Measurements from ENCODE around the gene DCLK1.

The DCLK1 gene

DNA sequence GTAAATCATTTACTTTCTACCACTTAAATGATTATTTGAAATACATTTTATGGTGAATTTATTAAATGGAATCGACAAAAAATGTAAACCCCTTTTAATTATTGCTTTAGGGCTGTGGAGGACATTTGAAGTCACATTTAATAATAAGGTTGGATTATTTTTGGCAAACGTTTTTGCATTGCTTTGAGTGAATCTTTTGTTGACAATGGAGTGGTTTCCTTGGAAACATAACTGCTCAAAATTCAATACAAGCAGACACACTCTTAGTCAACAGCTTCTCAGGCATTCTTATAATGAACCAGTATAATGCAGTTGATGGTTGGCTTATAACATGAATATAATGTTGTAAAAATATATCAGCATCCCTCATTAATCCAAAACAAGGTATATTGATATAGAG, 104.7 kb downstream of the DCLK1 start:
- TF ChIP-seq TAF1 (IDR thresholded peaks at IDR 0.05; ENCODE audit: borderline replicate concordance, insufficient read depth, low read length) (no peak), POLR2AphosphoS5 (IDR thresholded peaks at IDR 0.05; ENCODE audit: low read depth, low read length) (no peak), SIN3A (IDR thresholded peaks at IDR 0.05; ENCODE audit: borderline replicate concordance, insufficient read depth, low read length) (no peak), FOXP2 (optimal IDR thresholded peaks at IDR 0.05; ENCODE audit: borderline replicate concordance, extremely low read depth, extremely low read length, insufficient read depth) (no peak)
- TF ChIP-seq, protein P1, sequence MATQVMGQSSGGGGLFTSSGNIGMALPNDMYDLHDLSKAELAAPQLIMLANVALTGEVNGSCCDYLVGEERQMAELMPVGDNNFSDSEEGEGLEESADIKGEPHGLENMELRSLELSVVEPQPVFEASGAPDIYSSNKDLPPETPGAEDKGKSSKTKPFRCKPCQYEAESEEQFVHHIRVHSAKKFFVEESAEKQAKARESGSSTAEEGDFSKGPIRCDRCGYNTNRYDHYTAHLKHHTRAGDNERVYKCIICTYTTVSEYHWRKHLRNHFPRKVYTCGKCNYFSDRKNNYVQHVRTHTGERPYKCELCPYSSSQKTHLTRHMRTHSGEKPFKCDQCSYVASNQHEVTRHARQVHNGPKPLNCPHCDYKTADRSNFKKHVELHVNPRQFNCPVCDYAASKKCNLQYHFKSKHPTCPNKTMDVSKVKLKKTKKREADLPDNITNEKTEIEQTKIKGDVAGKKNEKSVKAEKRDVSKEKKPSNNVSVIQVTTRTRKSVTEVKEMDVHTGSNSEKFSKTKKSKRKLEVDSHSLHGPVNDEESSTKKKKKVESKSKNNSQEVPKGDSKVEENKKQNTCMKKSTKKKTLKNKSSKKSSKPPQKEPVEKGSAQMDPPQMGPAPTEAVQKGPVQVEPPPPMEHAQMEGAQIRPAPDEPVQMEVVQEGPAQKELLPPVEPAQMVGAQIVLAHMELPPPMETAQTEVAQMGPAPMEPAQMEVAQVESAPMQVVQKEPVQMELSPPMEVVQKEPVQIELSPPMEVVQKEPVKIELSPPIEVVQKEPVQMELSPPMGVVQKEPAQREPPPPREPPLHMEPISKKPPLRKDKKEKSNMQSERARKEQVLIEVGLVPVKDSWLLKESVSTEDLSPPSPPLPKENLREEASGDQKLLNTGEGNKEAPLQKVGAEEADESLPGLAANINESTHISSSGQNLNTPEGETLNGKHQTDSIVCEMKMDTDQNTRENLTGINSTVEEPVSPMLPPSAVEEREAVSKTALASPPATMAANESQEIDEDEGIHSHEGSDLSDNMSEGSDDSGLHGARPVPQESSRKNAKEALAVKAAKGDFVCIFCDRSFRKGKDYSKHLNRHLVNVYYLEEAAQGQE (IDR thresholded peaks at IDR 0.05; ENCODE audit: insufficient read depth in 1 of 2, low read depth in 2 of 2, low read length in 2 of 2) = no peak

GRCh38 chr13:36014763-36015162, 116.4 kb downstream of the DCLK1 start:
- TF ChIP-seq TAF1 (IDR thresholded peaks at IDR 0.05; ENCODE audit: borderline replicate concordance, insufficient read depth, low read length) = no peak
- TF ChIP-seq SIN3A (IDR thresholded peaks at IDR 0.05; ENCODE audit: borderline replicate concordance, insufficient read depth, low read length) = no peak
- TF ChIP-seq FOXP2 (optimal IDR thresholded peaks at IDR 0.05; ENCODE audit: borderline replicate concordance, extremely low read depth, extremely low read length, insufficient read depth) = no peak
- TF ChIP-seq, protein P1 (IDR thresholded peaks at IDR 0.05; ENCODE audit: insufficient read depth in 1 of 2, low read depth in 2 of 2, low read length in 2 of 2) = no peak
- no peak for TF ChIP-seq POLR2AphosphoS5 (IDR thresholded peaks at IDR 0.05; ENCODE audit: low read depth, low read length)

GRCh38 chr13:36006894-36007675, 124.1 kb downstream of the DCLK1 start:
- TF ChIP-seq, protein P1 (IDR thresholded peaks at IDR 0.05; ENCODE audit: insufficient read depth in 1 of 2, low read depth in 2 of 2, low read length in 2 of 2) = no peak

GRCh38 chr13:36006347-36006746, 124.8 kb downstream of the DCLK1 start:
- no peak for TF ChIP-seq POLR2AphosphoS5 (IDR thresholded peaks at IDR 0.05; ENCODE audit: low read depth, low read length)
- TF ChIP-seq, protein P1 (IDR thresholded peaks at IDR 0.05; ENCODE audit: insufficient read depth in 1 of 2, low read depth in 2 of 2, low read length in 2 of 2) = no peak
- TF ChIP-seq TAF1 (IDR thresholded peaks at IDR 0.05; ENCODE audit: borderline replicate concordance, insufficient read depth, low read length) = no peak
- no peak for TF ChIP-seq FOXP2 (optimal IDR thresholded peaks at IDR 0.05; ENCODE audit: borderline replicate concordance, extremely low read depth, extremely low read length, insufficient read depth)
- no peak for TF ChIP-seq SIN3A (IDR thresholded peaks at IDR 0.05; ENCODE audit: borderline replicate concordance, insufficient read depth, low read length)

DNA sequence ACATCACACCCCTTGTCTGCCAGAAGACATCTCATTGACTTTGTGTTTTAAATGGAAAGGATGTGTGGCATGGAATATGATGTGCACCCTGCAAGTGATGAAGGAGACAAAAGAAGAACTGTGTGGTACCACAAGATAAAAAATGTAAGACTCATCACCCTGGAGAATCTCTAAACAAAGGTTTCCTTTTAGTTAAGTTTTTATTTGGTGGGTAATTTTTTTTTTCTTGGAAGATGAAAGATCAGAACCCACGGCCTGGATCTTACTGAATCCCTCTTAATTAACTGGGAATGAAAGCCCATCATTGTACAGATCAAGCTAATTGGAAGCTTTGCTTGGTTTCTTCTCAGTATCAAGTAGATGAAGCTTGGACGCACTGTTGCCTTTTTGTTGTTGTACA, 129.6 kb downstream of the DCLK1 start:
- no peak for TF ChIP-seq FOXP2 (optimal IDR thresholded peaks at IDR 0.05; ENCODE audit: borderline replicate concordance, extremely low read depth, extremely low read length, insufficient read depth)
- TF ChIP-seq SIN3A (IDR thresholded peaks at IDR 0.05; ENCODE audit: borderline replicate concordance, insufficient read depth, low read length) = no peak
- TF ChIP-seq POLR2AphosphoS5 (IDR thresholded peaks at IDR 0.05; ENCODE audit: low read depth, low read length) = no peak
